H1 (cell line): ENCODE results near the gene TMEM198. TPM values are rescaled to one million over a fixed set of nuclear protein-coding genes. Genes with fewer than 3 reads are reported as not detected.

Source experiments
- CTCF ChIA-PET: fragments of 300-600 bp; sonication (Branson Sonifier 250); formaldehyde crosslinking; loops from one replicate; lab custom pipeline; 2021; ENCODE audit not compliant: partially characterized antibody; lab: Charles Lee
- POLR2A ChIA-PET: fragments of 300-600 bp; sonication (Branson Sonifier 250); formaldehyde crosslinking; loops from one replicate; lab custom pipeline; 2021; ENCODE audit warnings: inconsistent platforms; ENCODE audit not compliant: partially characterized antibody; lab: Charles Lee
- DNase-seq, 2 experiments: peaks; one replicate each; pipeline versions ENCODE4 v3.0.0 to v3.0.0-alpha.2; 2010 to 2022; ENCODE audit warnings: low spot score in 2 of 2, low read depth in 1 of 2, mixed read lengths in 1 of 2
- FAIRE-seq: peaks from 2 replicates; lab custom pipeline; 2011; peaks lifted over from hg19 to GRCh38; lab: Jason Lieb, UNC
- H2AFZ ChIP-seq: 2 replicates; pipeline ENCODE4 v1.8.1; 2012; ENCODE audit warnings: low read length, inconsistent platforms
- H2AK5ac ChIP-seq: 2 replicates; pipeline ENCODE4 v1.6.1; 2013; ENCODE audit warnings: low read depth, low read length
- H2BK120ac ChIP-seq: replicated peaks from 2 replicates; pipeline ENCODE3; 2013; ENCODE audit warnings: low read depth, low read length, inconsistent platforms
- H2BK12ac ChIP-seq: 2 replicates; pipeline ENCODE4 v1.6.1; 2013; ENCODE audit warnings: low read depth, low read length
- H2BK15ac ChIP-seq: 2 replicates; pipeline ENCODE4 v1.6.1; 2013; ENCODE audit warnings: low read length
- H2BK20ac ChIP-seq: 2 replicates; pipeline ENCODE4 v1.6.1; 2013; ENCODE audit warnings: low read length
- H2BK5ac ChIP-seq: 2 replicates; pipeline ENCODE4 v1.6.1; 2013; ENCODE audit warnings: low read depth, low read length
- H3K14ac ChIP-seq: 2 replicates; pipeline ENCODE4 v1.6.1; 2013; ENCODE audit warnings: inconsistent platforms; ENCODE audit not compliant: insufficient read length
- H3K18ac ChIP-seq: 2 replicates; pipeline ENCODE4 v1.6.1; 2013; ENCODE audit warnings: low read length; ENCODE audit errors: extremely low read depth
- H3K23ac ChIP-seq: 2 replicates; pipeline ENCODE4 v1.6.1; 2013; ENCODE audit warnings: inconsistent platforms; ENCODE audit not compliant: insufficient read length
- H3K23me2 ChIP-seq: 2 replicates; pipeline ENCODE4 v1.6.1; 2013; ENCODE audit warnings: low read depth, low read length
- H3K27ac ChIP-seq: 2 replicates; pipeline ENCODE4 v1.6.1; 2011; ENCODE audit warnings: low read depth, low read length, inconsistent platforms
- H3K27me3 ChIP-seq, 4 experiments: replicated peaks in 1 of 4; 1 replicate in 1 of 4; 2 replicates in 3 of 4; pipeline versions ENCODE4 v1.6.1 to v1.8.1; 2011 to 2013; ENCODE audit warnings: low read length in 3 of 4, mild to moderate bottlenecking in 3 of 4, inconsistent platforms in 2 of 4, mixed read lengths in 2 of 4, moderate library complexity in 1 of 4; ENCODE audit not compliant: control insufficient read depth in 3 of 4, insufficient read depth in 3 of 4; ENCODE audit errors: extremely low read depth in 1 of 4
- H3K36me3 ChIP-seq, 4 experiments: 2 replicates each; pipeline versions ENCODE4 v1.6.1 to v1.8.1; 2011 to 2013; ENCODE audit warnings: mild to moderate bottlenecking in 4 of 4, low read length in 3 of 4, moderate library complexity in 2 of 4, control low read depth in 1 of 4, inconsistent platforms in 1 of 4; ENCODE audit not compliant: insufficient read depth in 4 of 4, control insufficient read depth in 2 of 4
- H3K4ac ChIP-seq: replicated peaks from 2 replicates; pipeline ENCODE3; 2013; ENCODE audit warnings: low read length, low read depth, mixed read lengths, inconsistent platforms; ENCODE audit not compliant: insufficient read length
- H3K4me1 ChIP-seq, 4 experiments: replicated peaks in 1 of 4; 1 replicate in 1 of 4; 2 replicates in 3 of 4; pipeline versions ENCODE4 v1.6.1 to v1.8.1; 2011 to 2013; ENCODE audit warnings: low read length in 3 of 4, inconsistent platforms in 2 of 4, mixed read lengths in 1 of 4; ENCODE audit not compliant: insufficient read depth in 4 of 4, control insufficient read depth in 3 of 4
- H3K4me2 ChIP-seq, 2 experiments: 2 replicates each; pipeline versions ENCODE4 v1.6.1 to v1.8.1; 2011 to 2013; ENCODE audit warnings: low read depth in 2 of 2, low read length in 2 of 2, control low read depth in 1 of 2, inconsistent platforms in 1 of 2, mild to moderate bottlenecking in 1 of 2; ENCODE audit not compliant: insufficient read depth in 1 of 2
- H3K4me3 ChIP-seq, 4 experiments: fragments of 200-600, 300-600 bp in 1 of 4; sonication (generic), shearing (Covaris generic), sonication (Bioruptor Twin) in 1 of 4; 2 replicates each; pipeline versions ENCODE4 v1.5.1 to v1.8.1; 2011 to 2016; ENCODE audit warnings: low read length in 4 of 4, low read depth in 3 of 4, control low read depth in 2 of 4, inconsistent platforms in 2 of 4, mild to moderate bottlenecking in 2 of 4, mixed read lengths in 1 of 4, moderate library complexity in 1 of 4; ENCODE audit not compliant: insufficient read depth in 2 of 4; ENCODE audit errors: extremely low read depth in 1 of 4
- H3K56ac ChIP-seq: replicated peaks from 2 replicates; pipeline ENCODE3; 2013; ENCODE audit warnings: low read depth, mild to moderate bottlenecking, mixed read lengths, low read length, inconsistent platforms; ENCODE audit not compliant: insufficient read length
- H3K79me1 ChIP-seq: 2 replicates; pipeline ENCODE4 v1.6.1; 2013; ENCODE audit warnings: low read depth, low read length, control low read depth
- H3K79me2 ChIP-seq, 2 experiments: 2 replicates each; pipeline versions ENCODE4 v1.6.1 to v1.8.1; 2012 to 2013; ENCODE audit warnings: low read length in 2 of 2, mild to moderate bottlenecking in 2 of 2, inconsistent platforms in 1 of 2; ENCODE audit not compliant: insufficient read depth in 2 of 2, control insufficient read depth in 1 of 2
- H3K9ac ChIP-seq, 4 experiments: replicated peaks in 1 of 4; 1 replicate in 1 of 4; 2 replicates in 3 of 4; pipeline versions ENCODE4 v1.6.1 to v1.8.1; 2011 to 2013; ENCODE audit warnings: low read depth in 3 of 4, low read length in 3 of 4, control low read depth in 2 of 4, mild to moderate bottlenecking in 2 of 4, moderate library complexity in 2 of 4, inconsistent platforms in 1 of 4; ENCODE audit errors: extremely low read depth in 1 of 4
- H3K9me3 ChIP-seq, 2 experiments: 2 replicates each; pipeline versions ENCODE4 v1.6.1 to v1.8.1; 2012 to 2013; ENCODE audit warnings: mild to moderate bottlenecking in 2 of 2, moderate library complexity in 2 of 2, control low read depth in 1 of 2, inconsistent platforms in 1 of 2, low read depth in 1 of 2, low read length in 1 of 2, mixed read lengths in 1 of 2; ENCODE audit not compliant: insufficient read depth in 2 of 2
- H4K20me1 ChIP-seq, 2 experiments: replicated peaks in 1 of 2; 2 replicates each; pipeline versions ENCODE3 to v1.8.1; 2011 to 2013; ENCODE audit warnings: inconsistent platforms in 2 of 2, low read length in 2 of 2, mild to moderate bottlenecking in 1 of 2; ENCODE audit not compliant: insufficient read depth in 2 of 2, control insufficient read depth in 1 of 2
- H4K5ac ChIP-seq: 2 replicates; pipeline ENCODE4 v1.6.1; 2013; ENCODE audit warnings: low read length, low read depth, mixed read lengths, inconsistent platforms; ENCODE audit not compliant: insufficient read length
- H4K8ac ChIP-seq: 2 replicates; pipeline ENCODE4 v1.8.0; 2013; ENCODE audit warnings: mild to moderate bottlenecking, moderate library complexity, low read length, inconsistent platforms; ENCODE audit not compliant: insufficient read depth; ENCODE audit errors: extremely low read depth
- H4K91ac ChIP-seq: replicated peaks from 2 replicates; pipeline ENCODE3; 2013; ENCODE audit warnings: low read length, mixed read lengths, inconsistent platforms; ENCODE audit not compliant: insufficient read length
- BRCA1 ChIP-seq: IDR thresholded peaks from 2 replicates; pipeline ENCODE4 v1.6.1; 2012; ENCODE audit warnings: low read depth, low read length, improper control_type of control experiment
- CBX5 ChIP-seq: fragments of 300-800, 300-1000 bp; sonication (generic); IDR thresholded peaks from 2 replicates; pipeline ENCODE4 v1.7.1; 2016; ENCODE audit warnings: antibody characterized with exemption, low read length, low read depth
- HDAC2 ChIP-seq, 2 experiments: fragments of 300-600 bp in 1 of 2; sonication (generic) in 1 of 2; IDR thresholded peaks; 2 replicates each; pipeline ENCODE4 v1.6.1; 2011 to 2012; ENCODE audit warnings: low read depth in 2 of 2, low read length in 2 of 2, mild to moderate bottlenecking in 2 of 2, moderate library complexity in 2 of 2, borderline replicate concordance in 1 of 2, inconsistent platforms in 1 of 2
- HDAC6 ChIP-seq: IDR thresholded peaks from one replicate; pipeline ENCODE4 v1.7.1; 2012; ENCODE audit warnings: low read depth, mild to moderate bottlenecking, inconsistent platforms, low read length, moderate library complexity
- PHF8 ChIP-seq: fragments of 200-600 bp; sonication (generic); conservative IDR thresholded peaks from 2 replicates; pipeline ENCODE4 v1.7.1; 2012; ENCODE audit warnings: low read depth, mild to moderate bottlenecking, inconsistent platforms, low read length, moderate library complexity
- RAD21 ChIP-seq, 2 experiments: IDR thresholded peaks in 1 of 2; conservative IDR thresholded peaks in 1 of 2; 2 replicates each; pipeline ENCODE4 v1.6.1; 2011; ENCODE audit warnings: low read depth in 2 of 2, low read length in 2 of 2, improper control_type of control experiment in 1 of 2, inconsistent platforms in 1 of 2, mild to moderate bottlenecking in 1 of 2, moderate library complexity in 1 of 2
- RNF2 ChIP-seq: fragments of 200-900, 300-1000 bp; sonication (generic); IDR thresholded peaks from 2 replicates; pipeline ENCODE4 v1.7.1; 2016; ENCODE audit warnings: borderline replicate concordance, low read depth, mild to moderate bottlenecking, antibody characterized with exemption, low read length; ENCODE audit not compliant: poor library complexity, severe bottlenecking; ENCODE audit errors: missing control alignments
- RXRA ChIP-seq: IDR thresholded peaks from 2 replicates; pipeline ENCODE4 v1.6.1; 2011; ENCODE audit warnings: low read depth, mild to moderate bottlenecking, low read length, moderate library complexity; ENCODE audit not compliant: insufficient read depth
- SIRT6 ChIP-seq: IDR thresholded peaks from one replicate; pipeline ENCODE4 v1.7.1; 2012; ENCODE audit warnings: low read length, inconsistent platforms
- SP4 ChIP-seq: IDR thresholded peaks from 2 replicates; pipeline ENCODE4 v1.6.1; 2012; ENCODE audit warnings: low read length, inconsistent platforms
- ZNF274 ChIP-seq: IDR thresholded peaks from 2 replicates; pipeline ENCODE4 v1.7.0; 2012; ENCODE audit warnings: low read length, borderline replicate concordance; ENCODE audit errors: extremely low read depth
- WGBS, 2 experiments: shearing (Covaris generic) in 1 of 2; methylation state at CpG; one replicate each; pipeline versions ENCODE4 v1.1.6 to v1.1.7; 2013 to 2015; ENCODE audit warnings: low lambda C conversion rate in 2 of 2, mixed read lengths in 2 of 2, inconsistent platforms in 1 of 2, low coverage in 1 of 2, missing lambda C conversion rate in 1 of 2; ENCODE audit not compliant: insufficient replicate concordance in 2 of 2, insufficient coverage in 1 of 2, insufficient read length in 1 of 2; ENCODE audit errors: extremely low coverage in 1 of 2, missing lambda C conversion rate in 1 of 2; 5-methylcytosine and 5-hydroxymethylcytosine counted together
- polyA plus RNA-seq, 7 experiments: library from polyadenylated mRNA; depleted of rRNA in 3 of 7; stranded (reverse) in 5 of 7; unstranded in 2 of 7; fragments of >200 nt in 5 of 7; fragments of 200-250 nt in 2 of 7; gene quantifications; 1 replicate in 5 of 7; 2 replicates in 1 of 7; 4 replicates in 1 of 7; pipeline versions ENCODE4 v1.2.1 to v1.2.3, GENCODE V29; 2011 to 2013; ENCODE audit warnings: missing spikeins in 2 of 7, mixed read lengths in 2 of 7
- total RNA-seq: library from RNA; stranded (reverse); fragmentation: NEBNext Ultra II Directional; extraction: Animal tissue kit (Norgen Biotek cat#: 25700); gene quantifications from 2 replicates; pipeline ENCODE4 v1.2.1, GENCODE V29; 2021

The TMEM198 gene
- total and polyA plus RNA-seq, 2 of the 8 experiments (the other 6 are each of a cell fraction or from before 2014, with no cell fraction given): 10.2 to 10.4 TPM

DNA sequence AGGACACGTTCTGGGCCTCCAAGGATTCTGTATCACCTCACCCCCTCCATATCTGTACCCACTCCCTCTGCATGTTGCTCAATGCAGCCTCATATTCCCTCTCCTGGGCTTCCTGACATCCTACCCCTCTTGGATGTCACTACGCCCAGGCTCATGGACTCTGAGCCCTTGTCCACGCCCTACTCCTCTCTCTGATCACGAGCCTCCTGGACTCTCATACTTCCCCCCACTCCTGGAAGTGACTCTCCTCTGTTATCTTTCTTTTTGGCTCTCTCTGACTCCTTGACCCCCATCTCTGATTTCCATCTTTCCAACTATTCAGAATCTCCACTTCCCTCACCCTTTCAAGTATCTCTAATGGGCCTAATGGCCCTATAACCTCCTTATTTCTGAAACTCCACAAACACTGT, 2.1 kb downstream of the TMEM198 start:
- no peak overlapping the region for H3K4ac ChIP-seq
- ChIA-PET POLR2A (interaction anchor here (1.3 to 3.3 kb wide), 4 partner anchors 8 to 56 kb away, joined by 5 to 44 read pairs (median 26); partner anchors contain the start of gene STK11IP), CTCF (interaction anchor here (1.3 to 113.1 kb wide), 4 partner anchors 14 to 88 kb away, joined by 3 to 7248 read pairs (median 156); partner anchors contain the start of genes DES, GMPPA and SPEG)
- peaks cover 14% of the 10 kb centered on the region; the same call in 1 of the 2 replicates for H3K23me2 ChIP-seq
- no peak for DNase-seq
- no peak overlapping the region for H3K56ac ChIP-seq
- no peak overlapping the region for H2BK15ac ChIP-seq
- H2BK120ac ChIP-seq: no peak overlapping the region
- H2AFZ ChIP-seq: no peak overlapping the region
- H3K27me3 ChIP-seq: peaks cover 0 to 9% (median 0%) of the 10 kb centered on the region in 4 experiments; a peak in 3 of 7 replicates
- 85% methylated on average over 4 of the region's 4 CpGs; no CpG with 5 or more reads in 1 of the 2 experiments for WGBS, 2 experiments
- no peak overlapping the region for H3K14ac ChIP-seq
- peaks cover 6% of the 10 kb centered on the region; the same call in 1 of the 2 replicates for H3K79me1 ChIP-seq
- H2BK20ac ChIP-seq: no peak overlapping the region
- no peak overlapping the region for H3K9ac ChIP-seq
- FAIRE-seq: no peak
- H3K4me2 ChIP-seq: no peak overlapping the region
- H3K27ac ChIP-seq: no peak overlapping the region
- no peak overlapping the region for H2BK5ac ChIP-seq
- H4K91ac ChIP-seq: no peak overlapping the region
- no peaks in the 10 kb centered on the region for H3K9me3 ChIP-seq
- H3K4me3 ChIP-seq: no peak overlapping the region
- H4K8ac ChIP-seq: no peak overlapping the region
- H2AK5ac ChIP-seq: no peak overlapping the region
- no peak overlapping the region for H4K5ac ChIP-seq
- no peak overlapping the region for H3K18ac ChIP-seq
- H3K79me2 ChIP-seq: peaks cover 0 to 6% of the 10 kb centered on the region in 2 experiments; a peak in 1 of 4 replicates
- H3K4me1 ChIP-seq: peaks cover 2 to 15% (median 9%) of the 10 kb centered on the region in 4 experiments; a peak in 6 of 7 replicates
- H2BK12ac ChIP-seq: no peak overlapping the region
- H4K20me1 ChIP-seq: peaks cover 9 to 19% of the 10 kb centered on the region in 2 experiments
- H3K23ac ChIP-seq: no peak overlapping the region
- H3K36me3 ChIP-seq: peaks cover 0 to 3% (median 2%) of the 10 kb centered on the region in 4 experiments; a peak in 2 of 8 replicates
- TF ChIP-seq ZNF274 (no peak), RXRA (no peak), RAD21 (IDR thresholded peaks at IDR 0.05 in 1 of 2, conservative IDR thresholded peaks at IDR 0.05 in 1 of 2; ENCODE audit: low read depth in 2 of 2, low read length in 2 of 2) (no peak), SP4 (no peak), RNF2 (no peak), CBX5 (no peak), PHF8 (no peak), HDAC2 (IDR thresholded peaks at IDR 0.05; ENCODE audit: borderline replicate concordance in 1 of 2, low read depth in 2 of 2, low read length in 2 of 2) (no peak), BRCA1 (no peak), SIRT6 (no peak), HDAC6 (no peak)
